GM23248 (cell line): ENCODE data around the gene SACS.

ENCODE experiments used
- EZH2 ChIP-seq: fragments of 200-600 bp; sonication (generic); IDR thresholded peaks from 2 replicates; pipeline ENCODE4 v1.6.1; 2018; ENCODE audit warnings: antibody characterized with exemption, mild to moderate bottlenecking; ENCODE audit not compliant: insufficient read depth, poor library complexity, severe bottlenecking
- EZH2phosphoT487 ChIP-seq: fragments of 200-600 bp; sonication (generic); IDR thresholded peaks from 2 replicates; pipeline ENCODE4 v1.6.1; 2018; ENCODE audit warnings: antibody characterized with exemption, moderate library complexity, mild to moderate bottlenecking, low read depth; ENCODE audit not compliant: insufficient read depth

DNA sequence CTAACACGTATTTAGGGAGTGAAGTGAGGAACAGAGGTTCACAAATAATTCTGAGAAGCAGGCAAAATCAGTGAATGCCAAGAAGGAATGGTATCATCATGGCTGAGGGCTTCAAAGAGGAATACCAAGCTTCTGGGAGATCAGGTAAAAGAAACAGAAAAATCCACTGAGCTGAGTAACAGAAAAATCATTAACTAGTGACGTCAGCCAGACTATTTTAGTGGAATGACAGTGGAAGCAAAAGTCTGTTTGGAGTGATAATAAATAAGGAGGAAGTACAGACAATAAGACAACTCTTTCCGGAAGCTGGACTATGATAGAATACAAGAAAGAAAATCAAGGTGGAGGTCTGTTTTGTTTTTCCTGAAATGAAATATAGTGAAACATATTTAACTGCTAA lies 83.5 kb downstream of the SACS start:
- TF ChIP-seq EZH2 (no peak), EZH2phosphoT487 (no peak)
